ENCODE measurements around the gene S100A4.
"Not testable (repeated sequence)": the region's sequence is repeated elsewhere in the genome, so short reads cannot be mapped to it uniquely, and the experiment has no call there.

Gene S100A4

GRCh38 chr1:153534226-153534924 lies 11.2 kb downstream of the S100A4 start:
- no peak for DNase-seq (ENCODE audit: low read depth in 1 of 2, low spot score in 1 of 2)

GRCh38 chr1:153533689-153534201 lies 11.9 kb downstream of the S100A4 start:
- no peak for DNase-seq (ENCODE audit: low read depth in 1 of 2, low spot score in 1 of 2)

GRCh38 chr1:153532769-153533599 lies 12.6 kb downstream of the S100A4 start:
- DNase-seq (ENCODE audit: low read depth in 1 of 2, low spot score in 1 of 2), result peak; percentile 58 to 69

- DNase-seq (ENCODE audit: low read depth in 1 of 2, low spot score in 1 of 2), result no peak
Measured at GRCh38 chr1:153532181-153532580, 13.4 kb downstream of the S100A4 start.

- no peak for DNase-seq (ENCODE audit: low read depth in 1 of 2, low spot score in 1 of 2)
Measured at GRCh38 chr1:153531638-153532037, 14.0 kb downstream of the S100A4 start.

GRCh38 chr1:153527683-153528040 lies 17.9 kb downstream of the S100A4 start:
- no peak for DNase-seq (ENCODE audit: low read depth in 1 of 2, low spot score in 1 of 2)

GRCh38 chr1:153527023-153527682 lies 18.5 kb downstream of the S100A4 start:
- DNase-seq (ENCODE audit: low read depth in 1 of 2, low spot score in 1 of 2), result no peak

GRCh38 chr1:153526132-153526543 lies 19.5 kb downstream of the S100A4 start:
- no peak for DNase-seq (ENCODE audit: low read depth in 1 of 2, low spot score in 1 of 2)

GRCh38 chr1:153525088-153525728 lies 20.4 kb downstream of the S100A4 start:
- no peak for DNase-seq (ENCODE audit: low read depth in 1 of 2, low spot score in 1 of 2)

- DNase-seq (ENCODE audit: low read depth in 1 of 2, low spot score in 1 of 2), result not testable (repeated sequence)
Measured at GRCh38 chr1:153522353-153523048, 23.1 kb downstream of the S100A4 start.

GRCh38 chr1:153521808-153522207 lies 23.8 kb downstream of the S100A4 start:
- DNase-seq (ENCODE audit: low read depth in 1 of 2, low spot score in 1 of 2), result not testable (repeated sequence)

- no peak for DNase-seq (ENCODE audit: low read depth in 1 of 2, low spot score in 1 of 2)
Measured at GRCh38 chr1:153520818-153521476, 24.7 kb downstream of the S100A4 start.

- DNase-seq (ENCODE audit: low read depth in 1 of 2, low spot score in 1 of 2), result not testable (repeated sequence)
Measured at GRCh38 chr1:153520137-153520691, 25.4 kb downstream of the S100A4 start.

GRCh38 chr1:153519242-153519641 lies 26.4 kb downstream of the S100A4 start:
- no peak for DNase-seq (ENCODE audit: low read depth in 1 of 2, low spot score in 1 of 2)

- no peak for DNase-seq (ENCODE audit: low read depth in 1 of 2, low spot score in 1 of 2)
Measured at GRCh38 chr1:153515504-153516394, 29.9 kb downstream of the S100A4 start.

- no peak for DNase-seq (ENCODE audit: low read depth in 1 of 2, low spot score in 1 of 2)
Measured at GRCh38 chr1:153513666-153514065, 31.9 kb downstream of the S100A4 start.

- no peak for DNase-seq (ENCODE audit: low read depth in 1 of 2, low spot score in 1 of 2)
Measured at GRCh38 chr1:153513023-153513422, 32.6 kb downstream of the S100A4 start.

- DNase-seq (ENCODE audit: low read depth in 1 of 2, low spot score in 1 of 2), result peak; percentile 59 to 72
Measured at GRCh38 chr1:153510984-153511410, 34.6 kb downstream of the S100A4 start.

Data from activated T-helper 1 cell treated with anti-CD3 and anti-CD28 coated beads, Interleukin-2, amount 50 U/mL, for 16 hours (primary cell).